Stimulated activated CD4-positive, alpha-beta T cell treated with anti-CD3 and anti-CD28 coated beads, Interleukin-15, amount 100 ng/mL, for 24 hours (primary cell): Measurements from ENCODE around the gene HEBP2.
A peak's percentile ranks its signal among the peaks of the same experiment; 100 is the strongest.
"Not testable (repeated sequence)": the region's sequence is repeated elsewhere in the genome, so short reads cannot be mapped to it uniquely, and the experiment has no call there.

Source experiments
- DNase-seq: peaks from one replicate; pipeline ENCODE4 v3.0.0-alpha.2; 2020

The HEBP2 gene, protein sequence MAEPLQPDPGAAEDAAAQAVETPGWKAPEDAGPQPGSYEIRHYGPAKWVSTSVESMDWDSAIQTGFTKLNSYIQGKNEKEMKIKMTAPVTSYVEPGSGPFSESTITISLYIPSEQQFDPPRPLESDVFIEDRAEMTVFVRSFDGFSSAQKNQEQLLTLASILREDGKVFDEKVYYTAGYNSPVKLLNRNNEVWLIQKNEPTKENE

DNA sequence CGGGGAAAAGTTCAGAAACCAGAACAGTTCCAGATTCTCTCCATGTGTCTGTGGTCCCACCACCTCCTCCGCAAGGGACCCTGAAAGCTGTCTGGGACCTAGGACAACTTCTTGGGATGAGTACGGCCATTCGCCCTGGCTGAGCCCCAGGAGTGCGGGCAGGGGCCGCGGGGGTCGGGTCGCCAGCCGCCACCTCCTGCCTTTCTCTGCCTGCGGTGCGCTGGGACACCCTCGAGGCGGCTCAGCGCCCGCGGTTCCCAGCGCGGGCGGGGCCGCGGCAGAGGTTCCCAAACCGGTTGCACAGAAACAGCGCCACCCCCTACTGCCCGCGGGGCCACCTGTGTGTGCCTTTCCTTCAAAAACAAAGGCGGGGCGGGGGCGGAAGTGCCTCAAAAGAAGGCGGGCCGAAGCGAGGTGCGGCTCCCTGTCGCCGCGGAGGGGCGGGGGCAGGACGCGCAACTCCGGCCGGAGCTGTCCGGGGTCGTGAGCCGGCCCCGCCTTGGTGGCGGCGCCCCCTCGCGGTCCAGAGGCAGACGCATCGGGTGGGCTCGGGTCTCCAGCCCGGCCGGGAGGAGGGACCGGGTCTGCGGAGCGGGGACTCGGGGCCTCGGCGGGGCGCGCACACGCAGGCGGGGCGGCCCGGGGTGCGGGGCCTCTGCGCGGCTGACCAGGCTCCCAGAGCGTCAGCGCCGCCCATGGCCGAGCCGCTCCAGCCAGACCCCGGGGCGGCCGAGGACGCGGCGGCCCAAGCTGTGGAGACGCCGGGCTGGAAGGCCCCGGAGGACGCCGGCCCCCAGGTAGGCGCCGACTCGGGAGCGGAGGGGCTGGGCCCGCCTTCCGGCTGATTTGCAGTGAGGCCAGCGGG is at the start of gene HEBP2:
Gene HEBP2, plus strand, starts transcription at position 423 of the 865 bp plus-strand sequence. Its CDS starts 273 bp downstream, at position 696.
- DNase-seq = peak; percentile 98

DNA sequence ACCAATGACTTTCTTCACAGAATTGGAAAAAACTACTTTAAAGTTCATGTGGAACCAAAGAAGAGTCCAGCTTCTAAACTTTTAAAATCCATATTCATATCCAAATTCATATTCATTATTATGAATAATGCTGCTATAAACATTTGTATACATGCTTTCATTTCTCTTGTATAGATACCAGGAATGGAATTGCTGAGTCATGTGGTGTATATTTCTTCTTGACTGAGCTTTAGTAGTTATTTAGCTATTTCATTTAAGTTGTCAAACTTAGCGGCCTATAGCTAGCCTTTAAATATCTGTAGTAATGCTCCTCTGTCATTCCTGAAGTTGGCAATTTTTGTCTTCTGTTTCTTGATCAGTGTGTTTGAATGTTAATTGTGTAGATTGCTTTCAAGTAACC is 46.1 kb upstream of the HEBP2 start:
- no peak for DNase-seq

DNA sequence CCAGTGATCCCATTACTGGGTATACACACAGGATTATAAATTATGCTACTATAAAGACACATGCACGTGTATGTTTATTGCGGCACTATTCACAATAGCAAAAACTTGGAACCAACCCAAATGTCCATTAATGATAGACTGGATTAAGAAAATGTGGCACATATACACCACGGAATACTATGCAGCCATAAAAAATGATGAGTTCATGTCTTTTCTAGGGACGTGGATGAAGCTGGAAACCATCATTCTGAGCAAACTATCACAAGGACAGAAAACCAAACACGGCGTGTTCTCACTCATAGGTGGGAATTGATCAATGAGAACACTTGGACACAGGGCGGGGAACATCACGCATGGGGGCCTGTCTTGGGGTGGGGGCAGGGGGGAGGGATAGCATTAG is 35.3 kb upstream of the HEBP2 start:
- not testable (repeated sequence) for DNase-seq

DNA sequence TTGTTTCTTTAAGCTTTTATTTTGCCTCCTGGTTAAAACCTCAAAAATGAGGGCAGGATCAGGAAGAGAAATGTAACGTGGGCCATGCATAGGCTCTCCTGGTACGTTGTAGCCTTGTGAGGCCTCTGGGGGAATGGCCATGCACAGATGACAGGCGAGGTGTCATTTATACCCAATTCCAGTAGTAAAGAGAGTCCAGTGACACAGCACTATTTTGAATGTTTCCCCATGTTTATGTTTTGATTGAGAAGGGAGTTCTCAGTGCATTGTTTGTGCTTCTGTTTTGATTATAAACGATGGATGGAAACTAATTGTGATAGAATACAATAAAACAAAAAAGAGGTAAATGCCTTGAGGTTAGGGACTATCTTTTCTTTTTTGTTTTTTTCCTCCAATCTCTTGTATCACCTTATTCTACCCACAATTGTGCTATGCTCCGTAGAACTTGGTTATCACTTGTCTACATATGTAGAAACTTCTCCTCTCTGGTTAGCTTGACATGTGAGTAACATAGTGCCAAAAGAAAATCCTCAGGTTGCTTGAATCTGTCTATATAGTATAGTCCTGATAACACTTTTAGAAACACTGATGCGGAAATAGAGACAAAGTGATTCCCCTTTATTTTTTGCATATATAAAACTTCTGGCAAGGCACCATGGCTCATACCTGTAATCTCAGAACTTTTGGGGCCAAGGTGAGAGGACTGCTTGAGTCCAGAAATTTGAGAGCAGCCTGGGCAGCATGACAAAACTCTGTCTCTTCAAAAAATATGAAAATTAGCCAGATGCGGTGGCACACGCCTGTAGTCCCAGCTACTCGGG is 33.2 kb upstream of the HEBP2 start:
- no peak for DNase-seq

DNA sequence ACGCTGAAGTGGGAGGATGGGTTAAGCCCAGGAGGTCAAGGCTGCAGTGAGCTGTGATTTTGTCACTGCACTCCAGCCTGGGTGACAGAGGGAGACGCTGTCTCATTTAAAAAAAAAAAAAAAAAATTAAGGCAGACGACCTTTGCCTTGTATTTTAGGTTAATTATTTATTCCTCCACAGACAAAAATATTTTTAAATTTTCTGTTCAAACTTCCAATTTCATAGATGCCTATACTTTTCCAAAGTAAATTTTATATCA is 32.6 kb upstream of the HEBP2 start:
- DNase-seq = no peak

DNA sequence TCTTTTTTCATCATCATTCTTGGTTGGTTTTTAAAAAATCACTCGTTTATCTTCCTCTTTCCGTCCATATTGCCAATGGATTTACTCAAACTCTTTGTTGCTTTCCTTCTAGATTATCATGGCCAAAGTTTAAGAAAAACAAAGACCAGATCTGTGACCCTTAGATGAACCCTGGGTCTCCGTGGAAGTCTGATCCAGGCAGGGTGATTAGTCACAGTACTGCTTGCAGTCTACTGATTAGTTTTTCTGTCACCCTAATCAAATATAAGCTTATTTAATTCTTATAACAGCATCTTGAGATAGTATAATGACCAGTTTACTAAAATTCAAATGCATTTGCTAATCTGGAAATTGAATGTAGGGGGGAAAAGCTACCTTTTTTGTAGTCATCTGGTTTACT is 32.3 kb upstream of the HEBP2 start:
- no peak for DNase-seq

DNA sequence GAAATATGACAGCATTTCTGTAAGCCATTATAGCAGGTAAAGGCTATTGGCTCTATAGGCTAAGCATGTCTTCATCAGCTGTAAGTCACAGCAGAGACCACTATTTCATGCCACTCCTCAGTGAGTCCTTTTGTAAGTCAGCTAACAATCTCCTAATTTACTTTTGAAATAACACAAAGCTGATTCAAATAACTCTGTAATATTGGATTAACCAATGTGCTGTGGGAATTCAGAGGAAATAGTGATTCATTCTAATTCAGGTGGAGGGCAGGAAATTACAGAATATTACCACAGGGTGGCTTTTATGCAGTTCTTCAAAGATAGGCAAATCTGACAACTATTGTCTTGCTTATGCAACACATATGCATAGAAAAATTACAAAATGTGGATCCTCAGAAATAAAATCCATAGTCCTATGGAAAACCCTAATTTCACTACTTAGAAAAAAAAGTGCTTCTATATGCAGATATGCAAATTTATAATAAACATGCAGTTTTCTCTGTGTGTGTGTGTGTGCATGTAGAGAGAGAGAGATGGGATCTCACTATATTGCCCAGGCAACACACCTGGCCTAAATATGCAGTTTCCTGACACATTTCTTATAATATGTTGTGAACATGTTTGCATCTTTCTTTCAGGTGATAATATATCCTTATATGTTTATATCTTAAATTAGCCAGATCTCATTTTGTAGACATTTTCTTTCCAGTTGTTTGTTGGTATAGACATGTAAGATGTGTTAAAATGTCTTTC is 31.1 kb upstream of the HEBP2 start:
- no peak for DNase-seq

DNA sequence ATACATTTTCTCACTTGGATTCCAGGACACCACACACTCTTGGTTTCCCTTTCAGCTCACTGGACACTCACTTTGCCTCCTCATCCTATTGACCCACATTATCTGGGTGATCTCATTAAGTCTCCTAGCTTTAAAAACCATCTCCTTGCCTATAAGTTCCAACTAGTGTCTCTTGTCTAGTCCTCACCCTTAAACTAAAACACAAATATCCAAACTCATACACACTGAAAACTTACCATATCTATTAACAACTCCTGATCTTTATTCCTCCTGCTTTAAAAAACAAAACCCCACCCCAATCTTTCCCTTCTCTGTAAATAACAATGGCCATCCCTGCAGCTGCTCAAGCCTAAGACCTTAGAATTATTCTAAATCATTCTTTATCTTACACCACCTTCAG is 29.8 kb upstream of the HEBP2 start:
- no peak for DNase-seq

DNA sequence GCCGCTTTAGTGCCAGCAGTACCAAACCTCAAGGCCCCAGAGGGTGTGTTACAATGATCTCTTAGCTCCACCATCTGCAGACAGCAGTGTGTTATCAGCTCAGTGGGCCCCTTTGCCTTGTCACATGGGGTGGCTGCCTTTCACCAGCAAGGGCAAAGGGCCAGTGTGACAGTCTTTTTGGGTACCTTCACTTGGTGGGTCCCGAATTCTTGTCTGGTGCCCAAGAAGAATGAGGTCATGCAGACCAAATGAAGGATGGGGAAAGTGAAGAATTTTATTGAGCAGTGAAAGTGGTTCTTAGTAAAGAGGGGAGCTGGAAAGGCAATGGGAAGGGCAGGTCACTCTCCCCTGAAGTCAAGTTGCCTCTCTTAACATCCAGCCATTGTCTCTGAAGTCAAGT is 29.2 kb upstream of the HEBP2 start:
- no peak for DNase-seq

DNA sequence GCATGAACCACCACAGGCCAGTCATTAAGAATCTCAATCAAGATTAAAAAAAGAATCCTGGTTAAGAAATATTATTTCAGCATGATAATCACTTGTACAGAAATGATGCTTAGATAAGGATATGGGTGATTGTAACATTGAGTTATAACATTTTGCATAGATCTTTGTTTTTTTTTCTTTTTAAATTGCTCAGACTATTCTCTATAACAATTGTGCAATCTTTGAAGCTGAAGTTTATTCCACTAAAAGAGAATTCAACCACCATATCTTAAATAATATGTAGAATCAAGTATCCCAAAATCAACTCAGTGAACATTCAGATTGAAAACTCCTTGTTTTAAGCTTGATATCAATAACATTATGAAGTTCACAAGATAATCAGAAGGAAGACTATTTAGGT is 27.0 kb upstream of the HEBP2 start:
- DNase-seq = no peak

DNA sequence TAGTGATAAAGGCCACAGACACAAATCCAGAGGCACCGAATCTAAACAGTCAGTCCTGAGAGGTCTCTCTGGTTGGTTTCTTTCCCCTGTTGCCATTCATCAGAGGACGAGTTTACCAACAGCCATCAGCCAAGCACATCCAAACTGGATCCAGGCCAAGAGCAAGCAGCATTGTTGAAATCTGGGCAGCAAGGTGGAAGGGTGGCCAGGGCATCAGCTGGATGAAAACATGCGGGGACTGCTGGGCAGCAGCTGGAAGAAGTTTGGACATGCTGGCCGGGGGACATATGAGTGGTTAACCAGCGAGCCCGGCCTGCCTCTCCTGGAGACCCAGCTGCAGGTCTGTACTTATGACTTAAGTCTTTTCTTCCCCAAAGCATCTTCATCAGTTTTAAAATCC is 26.2 kb upstream of the HEBP2 start, which contains the start of gene SMIM28:
Gene SMIM28, plus strand, starts transcription at position 62 of the 400 bp plus-strand sequence. Its CDS starts 168 bp downstream, at position 230.
- DNase-seq = no peak

DNA sequence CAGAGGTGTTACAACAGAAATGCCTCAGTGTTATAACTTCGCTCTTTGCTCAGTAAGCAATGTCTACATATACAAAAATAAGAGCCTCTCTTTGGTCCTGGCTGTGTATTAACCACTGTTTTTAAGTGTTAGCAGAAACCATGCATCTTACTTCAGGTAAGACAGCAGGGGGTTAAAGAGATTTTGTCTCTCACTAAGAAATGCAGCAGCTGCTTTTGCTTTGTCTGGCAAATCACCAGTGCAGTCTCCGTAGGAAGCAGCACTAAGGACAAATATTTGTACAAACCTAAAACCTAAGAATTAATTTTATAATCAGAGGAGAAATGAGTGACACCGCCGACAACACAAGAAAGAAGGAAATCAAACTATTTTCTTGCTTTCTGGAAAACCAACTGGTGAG is 25.6 kb upstream of the HEBP2 start:
- no peak for DNase-seq

DNA sequence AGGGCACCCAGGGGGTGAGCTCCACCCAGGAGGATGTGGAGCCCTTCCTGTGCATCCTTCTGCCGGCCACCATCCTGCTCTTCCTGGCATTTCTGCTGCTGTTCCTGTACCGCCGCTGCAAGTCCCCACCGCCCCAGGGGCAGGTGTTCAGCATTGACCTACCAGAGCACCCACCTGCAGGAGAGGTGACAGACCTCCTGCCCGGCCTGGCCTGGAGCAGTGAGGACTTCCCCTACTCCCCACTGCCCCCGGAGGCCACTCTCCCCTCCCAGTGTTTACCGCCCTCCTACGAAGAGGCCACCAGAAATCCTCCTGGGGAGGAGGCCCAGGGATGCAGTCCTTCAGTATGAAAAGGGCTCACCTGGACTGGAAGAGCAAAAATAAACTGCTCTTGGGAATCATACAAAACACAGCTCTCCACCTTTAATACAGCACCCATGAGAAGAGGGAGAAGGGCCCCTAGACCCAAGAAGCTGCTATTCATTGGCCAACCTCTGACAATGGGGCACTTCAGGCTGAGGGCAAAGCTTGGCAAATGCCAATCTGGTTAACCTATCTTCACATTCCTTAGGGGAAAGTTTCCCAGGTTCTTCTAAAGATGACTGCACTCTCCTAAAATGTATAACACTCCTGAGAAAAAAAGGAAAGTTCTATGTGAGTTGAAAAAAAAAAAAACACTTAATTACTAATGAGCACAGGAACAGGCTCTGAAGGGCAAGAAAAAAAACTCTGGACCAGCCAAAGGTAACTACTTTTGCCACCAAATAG is 21.3 kb upstream of the HEBP2 start:
- no peak for DNase-seq

DNA sequence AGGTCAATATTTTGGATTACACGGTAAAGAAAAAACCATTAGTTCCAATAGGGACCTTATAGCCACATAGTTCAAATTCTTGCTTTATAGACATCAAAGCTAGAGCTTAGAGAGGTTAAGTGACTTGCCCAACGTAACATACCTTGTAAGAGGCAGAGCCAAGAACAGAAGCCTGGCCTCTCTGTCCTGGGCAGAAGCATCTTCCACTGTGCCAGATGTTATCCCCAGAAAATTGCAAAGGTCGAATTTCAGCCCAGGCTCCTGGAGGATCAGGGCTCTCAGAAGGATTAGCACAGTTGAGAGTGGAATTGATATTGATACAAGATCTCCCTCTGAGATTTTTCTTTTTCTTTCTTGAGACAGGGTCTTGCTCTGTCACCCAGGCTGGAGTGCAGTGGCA is 20.2 kb upstream of the HEBP2 start:
- no peak for DNase-seq

DNA sequence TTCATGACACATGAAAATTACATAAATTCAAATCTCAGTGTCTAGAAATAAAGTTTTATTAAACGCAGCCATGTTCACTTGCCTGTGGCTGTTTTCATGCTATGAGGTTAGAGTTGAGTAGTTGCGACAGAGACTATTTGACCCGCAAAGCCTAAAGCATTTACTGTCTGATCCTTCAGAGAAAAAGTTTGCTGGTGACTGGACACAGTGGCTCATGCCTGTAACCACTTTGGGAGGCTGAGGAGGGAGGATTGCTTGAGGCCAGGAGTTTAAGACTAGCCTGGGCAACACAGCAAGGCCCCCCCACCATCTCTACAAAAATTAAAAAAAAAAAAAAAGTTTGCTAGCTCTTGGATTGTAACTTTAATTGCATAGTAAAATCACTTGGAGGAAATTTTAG is 17.1 kb upstream of the HEBP2 start:
- no peak for DNase-seq

DNA sequence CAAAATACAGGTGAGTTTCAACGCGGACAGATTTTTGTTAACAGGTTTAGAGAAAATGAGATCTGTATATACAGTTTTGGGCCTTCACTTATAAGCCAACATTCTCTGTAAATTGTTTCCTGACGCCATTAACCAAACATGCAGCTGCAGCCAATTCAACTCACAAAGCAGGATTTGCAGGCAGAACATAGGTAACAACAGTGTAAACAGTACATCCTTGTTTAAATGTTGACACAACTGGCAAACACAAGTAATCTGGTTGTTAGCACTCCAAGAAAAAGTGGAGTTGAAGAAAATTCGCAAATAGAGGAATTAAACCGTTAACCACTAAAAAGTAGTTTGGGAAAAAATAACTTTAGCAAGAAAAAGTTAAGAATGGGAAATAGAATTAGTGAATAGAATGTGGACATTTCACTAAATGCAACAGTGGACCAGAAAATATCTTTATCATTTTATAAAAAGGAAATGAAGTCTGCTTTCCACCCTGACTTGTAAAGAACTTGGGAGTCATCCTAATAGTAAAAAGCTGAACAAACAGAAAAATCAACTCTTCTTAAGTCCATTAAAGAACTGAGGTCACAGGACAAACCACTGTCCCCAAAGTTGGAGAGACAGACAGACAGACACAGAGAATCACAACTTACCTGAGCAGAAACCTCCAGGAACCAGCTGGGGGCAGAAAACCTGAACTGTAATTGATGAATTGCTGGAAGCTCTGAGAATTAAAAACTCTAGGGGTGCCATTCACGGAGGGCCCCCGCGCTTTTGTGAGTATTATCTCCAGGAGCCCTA is 16.2 kb upstream of the HEBP2 start:
- no peak for DNase-seq

DNA sequence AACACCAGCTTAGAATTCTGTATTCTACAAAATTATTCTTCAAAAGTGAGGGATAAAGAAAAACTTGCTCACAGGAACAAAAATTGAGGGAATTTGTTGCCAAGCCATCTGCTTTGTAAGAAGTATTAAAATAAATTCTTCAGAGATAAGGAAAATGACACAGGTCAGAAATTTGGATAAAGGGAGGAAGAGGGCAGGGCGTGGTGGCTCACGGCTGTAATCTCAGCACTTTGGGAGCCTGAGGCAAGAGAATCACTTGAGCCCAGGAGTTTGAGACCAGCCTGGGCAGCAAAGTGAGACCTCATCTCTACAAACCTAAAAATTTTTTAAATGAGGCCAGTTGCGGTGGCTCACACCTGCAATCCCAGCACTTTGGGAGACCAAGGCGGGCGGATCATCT is 14.5 kb upstream of the HEBP2 start:
- no peak for DNase-seq

DNA sequence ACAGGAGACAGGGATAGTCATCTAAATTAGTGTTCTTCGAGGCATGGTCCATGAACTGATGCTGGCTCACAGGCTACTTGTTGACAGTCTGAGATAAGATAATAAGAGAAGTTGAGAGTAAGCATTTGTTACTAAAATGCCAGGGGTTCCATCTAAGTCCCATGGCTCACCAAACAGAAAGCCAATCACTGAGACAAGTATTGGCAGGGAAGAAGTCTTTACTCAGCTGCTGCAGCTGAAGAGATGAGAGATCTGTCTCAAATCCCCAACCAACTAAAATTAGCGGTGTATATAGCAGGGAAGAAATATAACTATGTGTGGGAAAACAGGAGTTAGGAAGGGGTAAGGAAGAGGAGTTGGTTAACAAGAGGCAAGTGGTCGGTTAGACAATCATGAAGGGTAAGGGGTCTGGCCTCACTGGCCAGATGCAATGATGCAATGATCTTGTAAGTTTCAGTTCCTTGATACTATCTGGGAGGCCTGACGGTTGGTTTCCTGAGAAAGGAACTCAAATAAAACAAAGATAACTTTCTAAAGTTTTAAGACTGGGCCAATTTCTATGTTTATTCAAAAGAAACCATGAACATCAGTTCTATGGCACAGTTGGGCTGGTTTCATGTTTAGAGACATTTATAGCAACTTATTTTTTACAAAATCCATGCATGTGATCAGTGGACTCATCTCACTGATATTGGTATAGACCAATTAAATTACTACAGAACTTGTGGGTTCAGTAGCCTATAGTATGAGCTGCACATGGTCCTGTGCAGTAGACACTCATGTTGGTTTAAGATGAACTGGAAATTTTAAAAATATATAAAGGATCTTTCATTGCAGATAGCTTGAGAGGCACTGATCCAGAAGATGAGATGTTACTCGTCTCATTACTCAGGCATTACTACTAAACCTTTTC is 9.9 kb upstream of the HEBP2 start:
- DNase-seq = no peak

DNA sequence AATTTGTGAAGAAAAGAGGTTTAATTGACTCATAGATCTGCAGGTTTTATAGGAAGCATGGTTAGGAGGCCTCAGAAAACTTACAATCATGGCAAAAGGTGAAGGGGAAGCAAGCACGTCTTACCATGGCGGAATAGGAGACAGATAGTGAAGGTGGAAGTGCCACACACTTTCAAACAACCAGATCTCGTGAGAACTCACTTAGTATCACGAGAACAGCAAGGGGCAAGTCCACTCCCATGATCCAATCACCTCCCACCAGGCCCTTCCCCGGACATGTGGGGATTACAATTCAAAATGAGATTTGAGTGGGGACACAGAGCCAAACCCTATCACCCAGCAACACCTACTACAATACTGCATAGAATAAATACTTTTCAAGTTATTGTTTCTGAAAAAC is 7.3 kb upstream of the HEBP2 start:
- no peak for DNase-seq
